GM06990 (cell line): ENCODE results near the gene OGA.

Experiments
- DNase-seq: peaks from one replicate; pipeline ENCODE4 v3.0.0-alpha.2; 2011; ENCODE audit not compliant: insufficient read length; ENCODE audit errors: extremely low read depth
- H3K27me3 ChIP-seq: replicated peaks from 2 replicates; pipeline ENCODE4 v1.6.0; 2011; ENCODE audit warnings: low read length; ENCODE audit not compliant: control insufficient read depth, insufficient read depth
- H3K36me3 ChIP-seq: 2 replicates; pipeline ENCODE4 v1.5.1; 2011; ENCODE audit warnings: low read length; ENCODE audit not compliant: control insufficient read depth, insufficient read depth
- H3K4me3 ChIP-seq: replicated peaks from 2 replicates; pipeline ENCODE4 v1.5.1; 2011; ENCODE audit warnings: low read depth, mild to moderate bottlenecking, control low read depth, low read length
- CTCF ChIP-seq: IDR thresholded peaks from 2 replicates; pipeline ENCODE4 v1.5.1; 2011; ENCODE audit warnings: low read length, control low read depth, mild to moderate bottlenecking, inconsistent platforms; ENCODE audit not compliant: insufficient read depth, poor library complexity, severe bottlenecking

OGA gene

GRCh38 chr10:101758858-101759257 is 59.4 kb downstream of the OGA start:
- TF ChIP-seq CTCF: no peak
- Histone ChIP-seq H3K36me3 (no peaks in the 10 kb centered on the region), H3K27me3 (no peaks in the 10 kb centered on the region; the same call in none of the 2 replicates), H3K4me3 (no peak overlapping the region)
- no peak for DNase-seq

GRCh38 chr10:101752241-101752640 is 66.0 kb downstream of the OGA start:
- Histone ChIP-seq H3K4me3 (no peak overlapping the region), H3K36me3 (no peaks in the 10 kb centered on the region), H3K27me3 (no peaks in the 10 kb centered on the region; the same call in 1 of the 2 replicates)
- no peak for TF ChIP-seq CTCF
- no peak for DNase-seq

GRCh38 chr10:101749047-101750016 is 68.9 kb downstream of the OGA start:
- DNase-seq: no peak
- TF ChIP-seq CTCF: no peak
- Histone ChIP-seq H3K4me3 (no peak overlapping the region), H3K27me3 (no peaks in the 10 kb centered on the region; the same call in 1 of the 2 replicates), H3K36me3 (no peaks in the 10 kb centered on the region)

- no peak for TF ChIP-seq CTCF
These were observed 69.7 kb downstream of the OGA start for GRCh38 chr10:101748496-101748895.

GRCh38 chr10:101745074-101745696 is 73.1 kb downstream of the OGA start:
- H3K36me3 ChIP-seq: no peaks in the 10 kb centered on the region
- no peaks in the 10 kb centered on the region; the same call in 1 of the 2 replicates for H3K27me3 ChIP-seq
- DNase-seq: no peak
- H3K4me3 ChIP-seq: no peak overlapping the region
- no peak for TF ChIP-seq CTCF

More at GRCh38 chr10:101748496-101748895, 69.7 kb downstream of the OGA start:
- Histone ChIP-seq H3K4me3 (no peak overlapping the region), H3K36me3 (no peaks in the 10 kb centered on the region), H3K27me3 (no peaks in the 10 kb centered on the region; the same call in 1 of the 2 replicates)
- DNase-seq: no peak
